Cardiac muscle cell (in vitro differentiated cells and primary cell): ENCODE data around the gene FBXO28. TPM values are rescaled to one million over a fixed set of nuclear protein-coding genes. Genes with fewer than 3 reads are reported as not detected.

Experiments used
- DNase-seq, 2 donors: peaks; one replicate each; pipeline versions ENCODE4 v3.0.0 to v3.0.0-alpha.2; 2010 to 2017; ENCODE audit warnings: low read depth in 1 of 2, low spot score in 1 of 2
- H3K27ac ChIP-seq: fragments of 200-600 bp; sonication (generic); 2 replicates; pipeline ENCODE4 v1.5.1; 2016
- H3K27me3 ChIP-seq: fragments of 200-600 bp; sonication (generic); 2 replicates; pipeline ENCODE4 v1.6.0; 2016; ENCODE audit warnings: control low read depth
- H3K36me3 ChIP-seq: fragments of 200-600 bp; sonication (generic); 2 replicates; pipeline ENCODE4 v1.5.1; 2016; ENCODE audit warnings: control low read depth
- H3K4me1 ChIP-seq: fragments of 200-600 bp; sonication (generic); 2 replicates; pipeline ENCODE4 v1.8.1; 2017; ENCODE audit warnings: low read depth, mild to moderate bottlenecking, mixed run types
- H3K4me3 ChIP-seq: fragments of 200-600 bp; sonication (generic); 2 replicates; pipeline ENCODE4 v1.5.1; 2016; ENCODE audit warnings: mild to moderate bottlenecking
- H3K9me3 ChIP-seq: fragments of 200-600 bp; sonication (generic); 2 replicates; pipeline ENCODE4 v1.5.1; 2017; ENCODE audit warnings: low read depth, mild to moderate bottlenecking, control low read depth
- CTCF ChIP-seq: IDR thresholded peaks from 2 replicates; pipeline ENCODE4 v1.5.1; 2012; ENCODE audit warnings: low read depth, mild to moderate bottlenecking, low read length
- polyA plus RNA-seq: library from polyadenylated mRNA; unstranded; fragments of >200 nt; fragmentation: Nextera tagmentation; extraction: Ambion mirVana; gene quantifications from 2 replicates; pipeline ENCODE4 v1.2.1, GENCODE V29; 2016
- total RNA-seq: library from RNA; depleted of rRNA; stranded (reverse); fragments of >200 nt; gene quantifications from 2 replicates; pipeline ENCODE4 v1.2.3, GENCODE V29; 2016

Gene FBXO28
- total and polyA plus RNA-seq, 2 experiments from 2014 or later, result 9.1 to 17.8 TPM

- no peak for DNase-seq
- H3K4me3 ChIP-seq, result no peak overlapping the region
- peaks cover 16% of the 10 kb centered on the region for H3K36me3 ChIP-seq
- H3K27me3 ChIP-seq, result no peaks in the 10 kb centered on the region
- no peak for TF ChIP-seq CTCF
- H3K27ac ChIP-seq, result no peak overlapping the region
- H3K9me3 ChIP-seq, result no peaks in the 10 kb centered on the region
- H3K4me1 ChIP-seq, result no peaks in the 10 kb centered on the region
These were observed 43.4 kb downstream of the FBXO28 start for GRCh38 chr1:224157316-224157715.

- TF ChIP-seq CTCF, result no peak
- Histone ChIP-seq H3K27ac (no peak overlapping the region), H3K27me3 (no peaks in the 10 kb centered on the region), H3K4me1 (peaks cover 4% of the 10 kb centered on the region), H3K36me3 (peaks cover 16% of the 10 kb centered on the region), H3K4me3 (no peak overlapping the region), H3K9me3 (no peaks in the 10 kb centered on the region)
- DNase-seq, result no peak
These were observed 45.6 kb downstream of the FBXO28 start for GRCh38 chr1:224159541-224159940.

- H3K4me3 ChIP-seq, result no peak overlapping the region
- TF ChIP-seq CTCF, result no peak
- H3K4me1 ChIP-seq, result peaks cover 6% of the 10 kb centered on the region
- H3K27ac ChIP-seq, result peak overlapping the region; percentile 34
- H3K36me3 ChIP-seq, result peaks cover 16% of the 10 kb centered on the region
- H3K27me3 ChIP-seq, result no peaks in the 10 kb centered on the region
- DNase-seq, result no peak
- no peaks in the 10 kb centered on the region for H3K9me3 ChIP-seq
These were observed 46.3 kb downstream of the FBXO28 start for GRCh38 chr1:224160171-224160682.

GRCh38 chr1:224162768-224163167, 48.9 kb downstream of the FBXO28 start:
- H3K4me3 ChIP-seq, result no peak overlapping the region
- DNase-seq, result no peak

GRCh38 chr1:224163311-224163710, 49.4 kb downstream of the FBXO28 start:
- Histone ChIP-seq H3K27ac (no peak overlapping the region), H3K36me3 (peaks cover 5% of the 10 kb centered on the region), H3K4me1 (peaks cover 6% of the 10 kb centered on the region), H3K27me3 (no peaks in the 10 kb centered on the region), H3K4me3 (no peak overlapping the region), H3K9me3 (no peaks in the 10 kb centered on the region)
- no peak for TF ChIP-seq CTCF
- no peak for DNase-seq

More at GRCh38 chr1:224162768-224163167, 48.9 kb downstream of the FBXO28 start:
- Histone ChIP-seq H3K4me1 (peaks cover 6% of the 10 kb centered on the region), H3K27me3 (no peaks in the 10 kb centered on the region), H3K27ac (no peak overlapping the region), H3K9me3 (no peaks in the 10 kb centered on the region), H3K36me3 (peaks cover 5% of the 10 kb centered on the region)
- no peak for TF ChIP-seq CTCF
